NT2/D1 (cell line): ENCODE measurements around the gene SUMO3.

ENCODE experiments used
- DNase-seq: peaks from one replicate; pipeline ENCODE4 v3.0.0-alpha.2; 2011; ENCODE audit warnings: low read depth, low spot score
- H3K27me3 ChIP-seq: 2 replicates; pipeline ENCODE4 v1.6.0; 2011; ENCODE audit warnings: mild to moderate bottlenecking; ENCODE audit not compliant: insufficient read length, insufficient read depth
- H3K36me3 ChIP-seq: 2 replicates; pipeline ENCODE4 v1.6.1; 2011; ENCODE audit warnings: mild to moderate bottlenecking, low read length, mixed read lengths; ENCODE audit not compliant: insufficient read depth, insufficient read length
- H3K4me1 ChIP-seq: 2 replicates; pipeline ENCODE4 v1.5.1; 2011; ENCODE audit not compliant: insufficient read depth, insufficient read length
- H3K4me3 ChIP-seq: 2 replicates; pipeline ENCODE4 v1.5.1; 2011; ENCODE audit warnings: low read depth; ENCODE audit not compliant: insufficient read length
- H3K9ac ChIP-seq: 2 replicates; pipeline ENCODE4 v1.6.0; 2011; ENCODE audit warnings: low read depth; ENCODE audit not compliant: insufficient read length
- H3K9me3 ChIP-seq: 2 replicates; pipeline ENCODE4 v1.5.1; 2011; ENCODE audit warnings: mild to moderate bottlenecking, low read length; ENCODE audit not compliant: insufficient read depth
- SUZ12 ChIP-seq: IDR thresholded peaks from 2 replicates; pipeline ENCODE4 v1.6.1; 2011; ENCODE audit not compliant: insufficient read length, insufficient read depth; ENCODE audit errors: extremely low read depth
- YY1 ChIP-seq: IDR thresholded peaks from 2 replicates; pipeline ENCODE4 v1.6.1; 2011; ENCODE audit not compliant: insufficient read length, insufficient read depth
- ZNF274 ChIP-seq: IDR thresholded peaks from 2 replicates; pipeline ENCODE4 v1.6.1; 2011; ENCODE audit warnings: mild to moderate bottlenecking, low read depth, low read length

SUMO3 gene

GRCh38 chr21:44804762-44805161, 13.1 kb downstream of the SUMO3 start:
- H3K4me3 ChIP-seq, result no peak overlapping the region
- DNase-seq, result no peak
- H3K36me3 ChIP-seq, result peaks cover 80% of the 10 kb centered on the region

GRCh38 chr21:44803651-44804050, 14.2 kb downstream of the SUMO3 start:
- peaks cover 80% of the 10 kb centered on the region for H3K36me3 ChIP-seq
- H3K4me3 ChIP-seq, result no peak overlapping the region
- H3K9ac ChIP-seq, result no peak overlapping the region
- H3K27me3 ChIP-seq, result no peaks in the 10 kb centered on the region
- TF ChIP-seq SUZ12, result no peak
- DNase-seq, result no peak
- H3K9me3 ChIP-seq, result no peaks in the 10 kb centered on the region
- peaks cover 9% of the 10 kb centered on the region for H3K4me1 ChIP-seq

More at GRCh38 chr21:44804762-44805161, 13.1 kb downstream of the SUMO3 start:
- TF ChIP-seq ZNF274 (no peak), YY1 (no peak), SUZ12 (no peak)
- Histone ChIP-seq H3K9ac (no peak overlapping the region), H3K9me3 (no peaks in the 10 kb centered on the region), H3K4me1 (peaks cover 9% of the 10 kb centered on the region), H3K27me3 (no peaks in the 10 kb centered on the region)

- Histone ChIP-seq H3K9me3 (no peaks in the 10 kb centered on the region), H3K4me1 (peaks cover 9% of the 10 kb centered on the region), H3K36me3 (peaks cover 81% of the 10 kb centered on the region), H3K9ac (peak overlapping the region; percentile 96), H3K4me3 (peak overlapping the region; percentile 91), H3K27me3 (no peaks in the 10 kb centered on the region)
- DNase-seq, result no peak
- no peak for TF ChIP-seq ZNF274
- no peak for TF ChIP-seq SUZ12
- no peak for TF ChIP-seq YY1
These were observed 15.3 kb downstream of the SUMO3 start for GRCh38 chr21:44802396-44803153.

GRCh38 chr21:44801468-44802395, 16.1 kb downstream of the SUMO3 start, which contains the start of gene UBE2G2:
Gene UBE2G2 (minus strand): TSS chr21:44801820. CDS start chr21:44801748, 72 bp downstream.
- no peaks in the 10 kb centered on the region for H3K27me3 ChIP-seq
- H3K4me3 ChIP-seq, result peak within 1 kb of the TSS; percentile 91
- no peaks in the 10 kb centered on the region for H3K9me3 ChIP-seq
- TF ChIP-seq SUZ12 (no peak), YY1 (no peak), ZNF274 (no peak)
- DNase-seq, result peak; percentile 70
- H3K9ac ChIP-seq, result peak within 1 kb of the TSS; percentile 96
- peaks cover 9% of the 10 kb centered on the region for H3K4me1 ChIP-seq
- H3K36me3 ChIP-seq, result peaks cover 78% of the 10 kb centered on the region

- peaks cover 80% of the 10 kb centered on the region for H3K36me3 ChIP-seq
- DNase-seq, result no peak
- TF ChIP-seq ZNF274 (no peak), SUZ12 (no peak), YY1 (no peak)
- H3K9me3 ChIP-seq, result no peaks in the 10 kb centered on the region
- peak overlapping the region; percentile 91 for H3K4me3 ChIP-seq
- H3K4me1 ChIP-seq, result peaks cover 9% of the 10 kb centered on the region
- H3K27me3 ChIP-seq, result no peaks in the 10 kb centered on the region
- peak overlapping the region; percentile 96 for H3K9ac ChIP-seq
These were observed 16.8 kb downstream of the SUMO3 start for GRCh38 chr21:44800971-44801467.

- TF ChIP-seq SUZ12 (no peak), ZNF274 (no peak), YY1 (no peak)
- Histone ChIP-seq H3K9ac (no peak overlapping the region), H3K4me1 (peaks cover 9% of the 10 kb centered on the region), H3K9me3 (no peaks in the 10 kb centered on the region), H3K4me3 (peak overlapping the region; percentile 91), H3K36me3 (peaks cover 79% of the 10 kb centered on the region), H3K27me3 (no peaks in the 10 kb centered on the region)
- no peak for DNase-seq
These were observed 17.8 kb downstream of the SUMO3 start for GRCh38 chr21:44800103-44800502.

- TF ChIP-seq ZNF274, result no peak
- TF ChIP-seq YY1, result no peak
- no peak for TF ChIP-seq SUZ12
- Histone ChIP-seq H3K27me3 (no peaks in the 10 kb centered on the region), H3K4me3 (no peak overlapping the region), H3K9ac (no peak overlapping the region), H3K9me3 (no peaks in the 10 kb centered on the region), H3K4me1 (peaks cover 9% of the 10 kb centered on the region), H3K36me3 (peaks cover 74% of the 10 kb centered on the region)
- DNase-seq, result no peak
These were observed 18.2 kb downstream of the SUMO3 start for GRCh38 chr21:44799646-44800045.
